ENCODE measurements around the gene VGLL4. TPM values are rescaled to one million over a fixed set of nuclear protein-coding genes. Genes with fewer than 3 reads are reported as not detected.
A peak's percentile ranks its signal among the peaks of the same experiment; 100 is the strongest.

The VGLL4 gene
- total and polyA plus RNA-seq, 2 donors (not counting 1 experiment from before 2014, with no cell fraction given): 25.8 to 29.0 TPM

DNA sequence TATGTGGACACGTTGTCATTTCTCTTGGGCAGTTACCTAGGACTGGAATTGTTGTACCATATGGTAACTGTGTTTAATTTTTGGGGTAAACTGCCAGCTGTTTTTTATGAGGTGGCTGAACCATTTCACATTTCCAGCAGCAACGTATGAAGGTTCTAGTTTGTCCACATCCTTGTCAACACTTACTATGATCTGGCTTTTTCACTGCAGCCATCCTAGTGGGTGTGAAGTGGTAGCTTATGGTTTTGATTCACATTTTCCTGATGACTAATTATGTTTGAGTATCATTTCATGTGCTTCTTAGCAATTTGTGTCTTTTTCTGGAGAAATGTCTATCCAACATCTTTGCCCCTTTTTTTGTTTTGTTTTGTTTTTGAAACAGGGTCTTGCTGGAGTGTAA lies 96.2 kb downstream of the VGLL4 start:
- no peak overlapping the region for H2AFZ ChIP-seq (ENCODE audit: insufficient read depth, low read depth, low read length, poor library complexity, severe bottlenecking)
- Mint-ChIP-seq H3K4me3 (no peak overlapping the region), H3K27ac (no peak overlapping the region), H3K27me3 (no peaks in the 10 kb centered on the region), H3K9me3 (ENCODE audit: insufficient read depth) (peaks cover 3% of the 10 kb centered on the region), H3K4me1 (peaks cover 24% of the 10 kb centered on the region)
- peaks cover 0 to 12% (median 1%) of the 10 kb centered on the region in 3 donors for H3K9me3 ChIP-seq (ENCODE audit: control extremely low read depth in 1 of 3, control insufficient read depth in 2 of 3, insufficient read depth in 1 of 3, low read length in 2 of 3)
- H3K79me2 ChIP-seq (ENCODE audit: control insufficient read depth, insufficient read depth, low read length): no peaks in the 10 kb centered on the region
- TF ChIP-seq, protein P1, sequence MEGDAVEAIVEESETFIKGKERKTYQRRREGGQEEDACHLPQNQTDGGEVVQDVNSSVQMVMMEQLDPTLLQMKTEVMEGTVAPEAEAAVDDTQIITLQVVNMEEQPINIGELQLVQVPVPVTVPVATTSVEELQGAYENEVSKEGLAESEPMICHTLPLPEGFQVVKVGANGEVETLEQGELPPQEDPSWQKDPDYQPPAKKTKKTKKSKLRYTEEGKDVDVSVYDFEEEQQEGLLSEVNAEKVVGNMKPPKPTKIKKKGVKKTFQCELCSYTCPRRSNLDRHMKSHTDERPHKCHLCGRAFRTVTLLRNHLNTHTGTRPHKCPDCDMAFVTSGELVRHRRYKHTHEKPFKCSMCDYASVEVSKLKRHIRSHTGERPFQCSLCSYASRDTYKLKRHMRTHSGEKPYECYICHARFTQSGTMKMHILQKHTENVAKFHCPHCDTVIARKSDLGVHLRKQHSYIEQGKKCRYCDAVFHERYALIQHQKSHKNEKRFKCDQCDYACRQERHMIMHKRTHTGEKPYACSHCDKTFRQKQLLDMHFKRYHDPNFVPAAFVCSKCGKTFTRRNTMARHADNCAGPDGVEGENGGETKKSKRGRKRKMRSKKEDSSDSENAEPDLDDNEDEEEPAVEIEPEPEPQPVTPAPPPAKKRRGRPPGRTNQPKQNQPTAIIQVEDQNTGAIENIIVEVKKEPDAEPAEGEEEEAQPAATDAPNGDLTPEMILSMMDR (IDR thresholded peaks at IDR 0.05): no peak
- TF ChIP-seq EZH2 (IDR thresholded peaks at IDR 0.05; ENCODE audit: borderline replicate concordance, insufficient read depth, low read depth, low read length, poor library complexity, severe bottlenecking): no peak
- peaks cover 4 to 11% of the 10 kb centered on the region in 2 donors for H3K4me1 ChIP-seq (ENCODE audit: control insufficient read depth in 2 of 2, insufficient read depth in 2 of 2, low read length in 2 of 2)
- ChIA-PET CTCF (no interaction called here), POLR2A (no interaction called here)
- ATAC-seq (ENCODE audit: low read depth): no peak
- no peaks in the 10 kb centered on the region for H3K27me3 ChIP-seq (replicated peaks in 1 of 4; ENCODE audit: control extremely low read depth in 1 of 4, control insufficient read depth in 3 of 4, insufficient read depth in 4 of 4, low read length in 3 of 4)
- intact Hi-C loops (cut with micrococcal nuclease): no loop called here
- no peak overlapping the region for H3K4me3 ChIP-seq (ENCODE audit: control extremely low read depth in 1 of 5, extremely low read depth in 1 of 5, insufficient read depth in 1 of 5, low read depth in 2 of 5, low read length in 4 of 5)
- H4K20me1 ChIP-seq (ENCODE audit: control insufficient read depth, insufficient read depth, low read length, poor library complexity, severe bottlenecking): no peaks in the 10 kb centered on the region
- no peak overlapping the region for H3K9ac ChIP-seq (ENCODE audit: low read length)
- H3K36me3 ChIP-seq (replicated peaks in 1 of 2; ENCODE audit: control extremely low read depth in 1 of 2, control insufficient read depth in 1 of 2, extremely low read depth in 1 of 2, insufficient read depth in 2 of 2, low read length in 1 of 2): no peaks in the 10 kb centered on the region
- no CpG with 5 or more reads among the region's 2 CpGs for WGBS (ENCODE audit: insufficient coverage)
- DNase-seq: no peak
- H3K4me2 ChIP-seq (replicated peaks; ENCODE audit: low read depth, low read length, poor library complexity, severe bottlenecking): no peak overlapping the region
- H3K27ac ChIP-seq (ENCODE audit: low read length in 2 of 2): no peak overlapping the region

- no peaks in the 10 kb centered on the region for H3K79me2 ChIP-seq (ENCODE audit: control insufficient read depth, insufficient read depth, low read length)
- no peak overlapping the region for H3K4me3 Mint-ChIP-seq
- H3K4me2 ChIP-seq (replicated peaks; ENCODE audit: low read depth, low read length, poor library complexity, severe bottlenecking): no peak overlapping the region
- no peaks in the 10 kb centered on the region for H3K27me3 Mint-ChIP-seq
- ATAC-seq (ENCODE audit: low read depth) (no peak), DNase-seq (no peak)
- WGBS (ENCODE audit: insufficient coverage): 93% methylated on average over 7 of the region's 9 CpGs
- peaks cover 24% of the 10 kb centered on the region for H3K4me1 Mint-ChIP-seq
- no peaks in the 10 kb centered on the region for H3K27me3 ChIP-seq (replicated peaks in 1 of 4; ENCODE audit: control extremely low read depth in 1 of 4, control insufficient read depth in 3 of 4, insufficient read depth in 4 of 4, low read length in 3 of 4)
- no peak overlapping the region for H3K9ac ChIP-seq (ENCODE audit: low read length)
- H3K9me3 Mint-ChIP-seq (ENCODE audit: insufficient read depth): peaks cover 3% of the 10 kb centered on the region
- peak overlapping the region; percentile 41 for H3K27ac Mint-ChIP-seq
- H3K9me3 ChIP-seq (ENCODE audit: control extremely low read depth in 1 of 3, control insufficient read depth in 2 of 3, insufficient read depth in 1 of 3, low read length in 2 of 3): peaks cover 0 to 12% (median 1%) of the 10 kb centered on the region in 3 donors
- peaks cover 4 to 11% of the 10 kb centered on the region in 2 donors for H3K4me1 ChIP-seq (ENCODE audit: control insufficient read depth in 2 of 2, insufficient read depth in 2 of 2, low read length in 2 of 2)
- POLR2A ChIA-PET: no interaction called here
- H3K36me3 ChIP-seq (replicated peaks in 1 of 2; ENCODE audit: control extremely low read depth in 1 of 2, control insufficient read depth in 1 of 2, extremely low read depth in 1 of 2, insufficient read depth in 2 of 2, low read length in 1 of 2): no peaks in the 10 kb centered on the region
- intact Hi-C loops (cut with micrococcal nuclease): no loop called here
- no peaks in the 10 kb centered on the region for H4K20me1 ChIP-seq (ENCODE audit: control insufficient read depth, insufficient read depth, low read length, poor library complexity, severe bottlenecking)
- CTCF ChIA-PET: no interaction called here
- H2AFZ ChIP-seq (ENCODE audit: insufficient read depth, low read depth, low read length, poor library complexity, severe bottlenecking): no peak overlapping the region
- H3K4me3 ChIP-seq (ENCODE audit: control extremely low read depth in 1 of 5, extremely low read depth in 1 of 5, insufficient read depth in 1 of 5, low read depth in 2 of 5, low read length in 4 of 5): no peak overlapping the region
- no peak overlapping the region for H3K27ac ChIP-seq (ENCODE audit: low read length in 2 of 2)
- no peak for TF ChIP-seq EZH2 (IDR thresholded peaks at IDR 0.05; ENCODE audit: borderline replicate concordance, insufficient read depth, low read depth, low read length, poor library complexity, severe bottlenecking)
- TF ChIP-seq, protein P1 (IDR thresholded peaks at IDR 0.05): no peak
These were observed 96.9 kb downstream of the VGLL4 start for GRCh38 chr3:11546657-11547302.

Measured in B cell (primary cell).